Right renal pelvis (tissue), 4 donors: ENCODE data around the gene SLC9A6. TPM values are rescaled to one million over a fixed set of nuclear protein-coding genes. Genes with fewer than 3 reads are reported as not detected.
"Not testable (repeated sequence)": the region's sequence is repeated elsewhere in the genome, so short reads cannot be mapped to it uniquely, and the experiment has no call there.

Experiments used
- DNase-seq, 4 donors: peaks; one replicate each; pipeline ENCODE4 v3.0.0-alpha.2; 2013; ENCODE audit warnings: low read depth in 4 of 4, low spot score in 3 of 4, missing footprints in 1 of 4
- polyA plus RNA-seq, 4 donors: library from polyadenylated mRNA; unstranded; fragments of 120-200 nt; gene quantifications; one replicate each; pipeline ENCODE4 v1.2.1, GENCODE V29; 2013; ENCODE audit not compliant: insufficient read length in 4 of 4

SLC9A6 gene
- polyA plus RNA-seq, 4 donors = 14.6 to 21.4 (median 18.1) TPM

- DNase-seq = no peak
Observed at GRCh38 chrX:136059350-136059749, 74.1 kb downstream of the SLC9A6 start.

DNA sequence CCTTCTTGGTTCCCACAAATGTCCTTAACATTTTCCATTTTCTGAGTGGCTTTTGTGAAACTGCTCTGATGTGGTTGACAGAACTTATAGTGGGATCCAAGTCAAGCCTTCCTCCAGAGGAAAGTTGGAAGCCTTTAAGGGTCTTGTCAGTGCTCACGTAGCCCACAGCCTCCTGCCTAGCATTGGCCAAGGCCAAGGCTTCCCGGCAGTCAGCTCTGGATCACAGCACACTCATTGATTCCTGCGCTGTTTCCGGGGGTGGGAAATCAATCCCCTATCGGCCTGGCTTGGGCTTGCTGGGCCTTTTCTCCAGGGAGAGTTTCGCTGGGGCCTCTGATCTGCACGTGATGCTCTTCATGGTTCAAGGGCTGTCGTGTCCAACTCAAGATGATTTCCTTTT, 76.1 kb downstream of the SLC9A6 start:
- no peak for DNase-seq

DNA sequence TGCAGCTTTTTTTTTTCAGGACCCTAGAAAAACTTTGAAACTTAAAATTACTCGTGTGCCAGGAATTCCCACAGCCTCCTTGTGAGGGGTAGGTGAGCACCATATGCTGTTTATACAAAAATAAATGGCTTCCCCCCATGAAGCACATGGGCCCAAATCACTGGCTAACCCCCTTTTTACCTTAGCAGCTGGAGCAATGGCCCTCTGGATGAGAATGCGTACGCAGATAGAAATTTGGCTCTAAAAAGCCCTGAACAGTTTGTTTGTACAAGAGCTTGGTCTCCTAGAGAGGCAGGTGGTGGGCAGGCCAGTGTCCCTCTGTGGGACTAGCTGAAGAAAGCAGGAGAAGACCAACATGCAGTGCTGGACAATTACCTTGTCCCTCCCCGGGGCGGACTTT, 76.5 kb downstream of the SLC9A6 start:
- DNase-seq = no peak

DNA sequence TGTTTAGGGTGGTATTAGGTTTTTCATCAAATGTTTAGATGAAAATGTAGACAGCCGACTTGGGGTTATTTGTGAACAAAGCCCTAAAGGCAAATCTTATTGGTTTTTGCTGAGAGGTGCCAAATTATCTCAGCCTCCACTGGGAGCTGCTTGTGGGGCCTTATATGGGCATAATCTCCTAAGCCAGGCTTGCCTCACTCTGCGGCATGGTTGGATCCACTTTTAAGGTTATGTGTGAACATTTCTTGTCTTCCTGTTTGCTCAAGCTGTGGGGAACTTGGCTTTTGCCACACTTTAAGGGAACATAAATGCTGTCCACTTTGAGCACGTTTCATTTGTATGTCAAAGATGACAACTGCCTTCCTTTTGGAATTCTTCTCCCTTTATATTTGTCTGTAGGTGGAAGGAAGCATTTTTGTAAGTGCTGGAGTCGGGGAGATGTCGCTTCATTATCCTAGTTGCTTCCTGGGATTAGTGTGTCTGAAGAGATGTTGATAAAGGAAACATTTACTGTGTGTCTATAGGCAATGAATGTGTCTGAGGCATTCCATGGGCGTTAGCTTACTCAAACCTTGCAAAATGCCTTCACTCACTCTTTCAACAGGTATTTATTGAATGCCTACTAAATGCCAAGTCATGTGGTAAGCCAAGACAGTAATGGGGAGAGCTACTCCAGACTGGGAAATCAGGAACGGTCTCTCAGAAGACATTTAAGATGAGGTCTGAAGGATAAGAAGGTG, 78.3 kb downstream of the SLC9A6 start:
- no peak for DNase-seq

GRCh38 chrX:136064661-136065043, 79.4 kb downstream of the SLC9A6 start:
- no peak for DNase-seq

GRCh38 chrX:136065044-136065671, 79.9 kb downstream of the SLC9A6 start:
- DNase-seq = peak in 1 of 4 donors; percentile 18

DNA sequence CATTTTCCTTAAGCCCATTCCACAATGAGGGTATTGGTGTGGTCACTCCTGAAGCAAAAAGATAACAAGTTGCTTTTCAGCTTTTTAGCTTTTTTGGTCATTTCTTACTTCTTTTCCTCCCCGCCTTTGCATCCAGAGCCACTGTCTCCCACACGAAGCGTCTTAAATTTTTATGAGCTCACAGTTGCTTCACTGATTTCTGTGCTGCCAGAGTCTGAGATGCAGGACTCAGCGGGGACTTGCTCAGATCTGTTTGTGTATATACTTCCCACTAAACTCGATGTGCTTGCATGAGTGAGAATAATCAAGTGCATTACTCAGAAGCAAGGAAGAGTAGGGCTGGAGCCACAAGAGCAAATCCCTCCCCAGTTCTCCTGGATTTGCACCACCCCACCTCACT, 81.9 kb downstream of the SLC9A6 start:
- DNase-seq = no peak

GRCh38 chrX:136067966-136068365, 82.7 kb downstream of the SLC9A6 start:
- no peak for DNase-seq

DNA sequence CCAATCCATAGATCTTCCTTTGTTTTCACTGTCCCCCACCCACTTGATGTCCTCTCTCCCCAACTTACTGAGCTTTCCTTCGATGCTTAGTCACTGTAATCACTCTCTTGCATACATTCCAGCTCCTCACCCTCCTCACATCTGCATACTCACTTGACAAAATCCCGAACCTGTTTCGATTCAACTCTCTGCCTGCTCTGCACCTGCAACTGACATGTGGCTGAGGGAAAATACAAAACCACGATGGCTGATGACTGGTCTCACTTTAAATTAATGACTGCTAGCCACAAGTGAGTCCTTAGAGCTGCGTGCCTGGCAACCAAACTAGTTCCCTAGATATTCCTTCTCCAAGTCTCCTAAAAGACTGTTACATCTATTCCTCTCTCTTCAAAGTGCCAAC, 91.7 kb downstream of the SLC9A6 start:
- no peak for DNase-seq

DNA sequence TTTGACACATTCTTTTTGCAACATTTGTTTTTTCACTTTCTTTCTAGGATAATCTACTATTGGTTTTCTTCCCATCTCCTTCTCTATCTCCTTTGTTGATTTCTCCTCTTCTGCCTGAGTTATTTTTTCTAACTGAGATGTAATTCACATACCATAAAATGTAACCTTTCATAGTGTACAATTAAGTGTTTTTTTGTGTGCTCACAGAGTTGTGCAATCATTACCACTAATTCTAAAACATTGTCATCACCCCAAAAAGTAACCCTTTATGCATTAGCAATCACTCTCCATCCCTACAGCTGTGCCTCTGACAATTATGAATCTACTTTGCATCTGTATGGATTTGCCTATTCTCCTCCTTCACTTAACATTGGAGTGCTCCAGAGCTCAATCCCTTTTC, 95.5 kb downstream of the SLC9A6 start:
- no peak for DNase-seq

GRCh38 chrX:136086521-136086920, 101.3 kb downstream of the SLC9A6 start:
- no peak for DNase-seq

DNA sequence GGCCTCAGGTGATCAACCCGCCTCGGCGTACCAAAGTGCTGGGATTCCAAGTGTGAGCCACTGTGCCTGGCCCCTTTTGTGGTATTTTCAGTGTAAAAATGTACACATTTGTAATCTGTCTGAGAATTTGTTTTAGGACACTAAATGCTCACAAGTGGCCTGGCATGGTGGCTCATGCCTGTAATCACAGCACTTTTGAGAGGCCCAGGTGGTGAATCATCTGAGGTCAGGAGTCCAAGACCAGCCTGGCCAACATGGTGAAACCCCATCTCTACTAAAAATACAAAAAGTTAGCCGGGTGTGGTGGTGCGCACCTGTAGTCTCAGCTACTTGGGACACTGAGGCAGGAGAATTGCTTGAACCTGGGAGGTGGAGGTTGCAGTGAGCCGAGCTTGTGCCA, 106.7 kb downstream of the SLC9A6 start:
- DNase-seq = not testable (repeated sequence)

DNA sequence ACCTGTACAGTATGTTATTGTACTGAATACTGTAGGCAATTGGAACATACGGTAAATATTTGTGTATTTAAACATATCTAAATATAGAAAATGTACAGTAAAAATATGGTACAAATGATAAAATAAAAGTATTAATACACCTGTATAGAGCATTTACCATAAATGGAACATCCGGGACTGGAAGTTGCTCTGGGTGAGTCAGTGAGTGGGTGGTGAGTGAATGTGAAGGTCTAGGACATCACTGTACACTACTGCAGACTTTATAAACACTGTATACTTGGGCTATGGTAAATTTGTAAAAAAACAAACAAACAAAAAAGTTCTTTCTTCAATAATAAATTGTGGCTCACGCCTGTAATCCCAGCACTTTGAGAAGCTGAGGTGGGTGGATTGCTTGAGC, 109.7 kb downstream of the SLC9A6 start:
- no peak for DNase-seq

Other genes with a start within 250 kb of the SLC9A6 start
- not detected for gene CT45A3, start 217.2 kb upstream of the SLC9A6 start, polyA plus RNA-seq
- not detected for gene CT45A5, start 199.9 kb upstream of the SLC9A6 start, polyA plus RNA-seq
- gene CT45A6, start 182.6 kb upstream of the SLC9A6 start, polyA plus RNA-seq = not detected
- gene CT45A2, start 165.4 kb upstream of the SLC9A6 start, polyA plus RNA-seq = not detected
- under 1 TPM in 1 of 4 donors, not detected in 3; 0.12 TPM for gene CT45A7, start 148.2 kb upstream of the SLC9A6 start, polyA plus RNA-seq
- not detected for gene CT45A8, start 130.9 kb upstream of the SLC9A6 start, polyA plus RNA-seq
- not detected for gene CT45A9, start 113.6 kb upstream of the SLC9A6 start, polyA plus RNA-seq
- not detected for gene CT45A10, start 92.0 kb upstream of the SLC9A6 start, polyA plus RNA-seq
- not detected for gene SAGE1, start 91.7 kb upstream of the SLC9A6 start, polyA plus RNA-seq
- 10 to 100 TPM; 27.0 to 34.3 (median 32.8) TPM for gene MMGT1, start 11.4 kb upstream of the SLC9A6 start, polyA plus RNA-seq
- 10 to 100 TPM; 64.7 to 71.0 (median 65.3) TPM for gene FHL1, start 162.1 kb downstream of the SLC9A6 start, polyA plus RNA-seq